ENCODE data around the gene RRM1. TPM values are rescaled to one million over a fixed set of nuclear protein-coding genes. Genes with fewer than 3 reads are reported as not detected.

Gene RRM1
- total and polyA plus RNA-seq, 10 of the 15 experiments (the other 5 are each of a cell fraction or from before 2014, with no cell fraction given), result 94.0 to 255 (median 148) TPM

GRCh38 chr11:4076774-4077173 lies 17.8 kb upstream of the RRM1 start (continued):
- no peak for TF ChIP-seq SKIL (IDR thresholded peaks at IDR 0.05; ENCODE audit: low read depth, poor library complexity, severe bottlenecking)
- no peak for TF ChIP-seq IRF3 (IDR thresholded peaks at IDR 0.05)
- no peak for TF ChIP-seq RELA (IDR thresholded peaks at IDR 0.05; ENCODE audit: borderline replicate concordance, partially characterized antibody)
- TF ChIP-seq CUX1 (IDR thresholded peaks at IDR 0.05; ENCODE audit: insufficient replicate concordance, low read depth, low read length), result no peak
